DND-41 (cell line): ENCODE data around the gene MAPKAPK2.

Experiments used
- ATAC-seq: fragments of 200-7000 bp; cut with Tn5 transposase; 3 replicates; pipeline ENCODE4 v1.9.1; 2021; ENCODE audit warnings: low read depth; ENCODE audit not compliant: insufficient read depth
- DNase-seq: peaks from one replicate; pipeline ENCODE4 v3.0.0-alpha.2; 2020
- H2AFZ ChIP-seq: 2 replicates; pipeline ENCODE4 v1.6.0; 2012; ENCODE audit warnings: low read depth, low read length
- H3K27ac ChIP-seq: 2 replicates; pipeline ENCODE4 v1.5.1; 2012; ENCODE audit warnings: low read length, inconsistent platforms
- H3K27me3 ChIP-seq: fragments of 200-600 bp; sonication (generic); 2 replicates; pipeline ENCODE4 v1.6.0; 2012; ENCODE audit warnings: low read length, mild to moderate bottlenecking, inconsistent platforms; ENCODE audit not compliant: insufficient read depth, poor library complexity
- H3K36me3 ChIP-seq: 2 replicates; pipeline ENCODE4 v1.5.1; 2012; ENCODE audit warnings: low read length, inconsistent platforms; ENCODE audit not compliant: insufficient read depth
- H3K4me1 ChIP-seq: 2 replicates; pipeline ENCODE4 v1.5.1; 2012; ENCODE audit warnings: mild to moderate bottlenecking, low read length; ENCODE audit not compliant: insufficient read depth
- H3K4me2 ChIP-seq: 2 replicates; pipeline ENCODE4 v1.6.0; 2012; ENCODE audit warnings: mild to moderate bottlenecking, moderate library complexity, low read length, inconsistent platforms; ENCODE audit not compliant: insufficient read depth
- H3K4me3 ChIP-seq, 2 experiments: fragments of 200-600 bp in 1 of 2; shearing (Covaris generic) in 1 of 2; 2 replicates each; pipeline ENCODE4 v1.5.1; 2012 to 2016; ENCODE audit warnings: inconsistent platforms in 2 of 2, low read length in 2 of 2, mild to moderate bottlenecking in 2 of 2, low read depth in 1 of 2, moderate library complexity in 1 of 2
- H3K79me2 ChIP-seq: 2 replicates; pipeline ENCODE4 v1.6.0; 2012; ENCODE audit warnings: low read length, inconsistent platforms; ENCODE audit not compliant: insufficient read depth
- H3K9ac ChIP-seq: 2 replicates; pipeline ENCODE4 v1.6.0; 2012; ENCODE audit warnings: low read depth, mild to moderate bottlenecking, inconsistent platforms, low read length, moderate library complexity
- H3K9me3 ChIP-seq: 2 replicates; pipeline ENCODE4 v1.5.1; 2012; ENCODE audit warnings: low read length, moderate library complexity, mild to moderate bottlenecking, inconsistent platforms; ENCODE audit not compliant: insufficient read depth, severe bottlenecking
- H4K20me1 ChIP-seq: 2 replicates; pipeline ENCODE4 v1.6.0; 2012; ENCODE audit warnings: low read length; ENCODE audit not compliant: insufficient read depth
- CTCF ChIP-seq: IDR thresholded peaks from 2 replicates; pipeline ENCODE4 v1.5.1; 2012; ENCODE audit warnings: borderline replicate concordance, low read length, moderate library complexity, mild to moderate bottlenecking; ENCODE audit not compliant: poor library complexity, severe bottlenecking; ENCODE audit errors: extremely low read depth
- EZH2 ChIP-seq: IDR thresholded peaks from 3 replicates; pipeline ENCODE4 v1.6.1; 2012; ENCODE audit warnings: borderline replicate concordance, low read depth, mild to moderate bottlenecking, moderate library complexity, low read length, inconsistent platforms; ENCODE audit not compliant: severe bottlenecking

MAPKAPK2 gene

GRCh38 chr1:206723805-206724472 lies 39.2 kb downstream of the MAPKAPK2 start:
- ATAC-seq = no peak
- H3K9me3 ChIP-seq = no peaks in the 10 kb centered on the region
- peaks cover 3% of the 10 kb centered on the region; the same call in 1 of the 2 replicates for H3K36me3 ChIP-seq
- H3K4me3 ChIP-seq = no peak overlapping the region
- no peak overlapping the region for H3K27ac ChIP-seq
- H2AFZ ChIP-seq = no peak overlapping the region
- H3K79me2 ChIP-seq = peaks cover 33% of the 10 kb centered on the region
- DNase-seq = no peak
- peaks cover 15% of the 10 kb centered on the region; the same call in 1 of the 2 replicates for H4K20me1 ChIP-seq
- H3K4me1 ChIP-seq = peaks cover 13% of the 10 kb centered on the region
- no peak for TF ChIP-seq EZH2
- TF ChIP-seq CTCF = no peak
- H3K27me3 ChIP-seq = no peaks in the 10 kb centered on the region
- no peak overlapping the region for H3K9ac ChIP-seq
- H3K4me2 ChIP-seq = no peak overlapping the region

GRCh38 chr1:206725109-206725963 lies 40.6 kb downstream of the MAPKAPK2 start:
- Histone ChIP-seq H3K4me3 (no peak overlapping the region), H3K4me1 (peaks cover 13% of the 10 kb centered on the region), H3K27ac (peak overlapping the region; percentile 48), H2AFZ (no peak overlapping the region), H4K20me1 (peaks cover 15% of the 10 kb centered on the region; the same call in 1 of the 2 replicates), H3K9ac (no peak overlapping the region), H3K4me2 (no peak overlapping the region), H3K36me3 (peaks cover 17% of the 10 kb centered on the region), H3K9me3 (no peaks in the 10 kb centered on the region), H3K79me2 (peaks cover 24% of the 10 kb centered on the region), H3K27me3 (no peaks in the 10 kb centered on the region)
- DNase-seq = peak; percentile 71
- peak; percentile 65 for ATAC-seq
- TF ChIP-seq CTCF = peak; percentile 80
- no peak for TF ChIP-seq EZH2

GRCh38 chr1:206727981-206728696 lies 43.4 kb downstream of the MAPKAPK2 start:
- Histone ChIP-seq H3K4me3 (no peak overlapping the region), H3K36me3 (peaks cover 44% of the 10 kb centered on the region), H3K27me3 (no peaks in the 10 kb centered on the region), H3K4me1 (peaks cover 13% of the 10 kb centered on the region), H4K20me1 (peaks cover 15% of the 10 kb centered on the region; the same call in 1 of the 2 replicates), H2AFZ (no peak overlapping the region), H3K27ac (peak overlapping the region; percentile 57), H3K4me2 (no peak overlapping the region), H3K9me3 (no peaks in the 10 kb centered on the region), H3K9ac (no peak overlapping the region; the same call in 1 of the 2 replicates), H3K79me2 (peaks cover 14% of the 10 kb centered on the region)
- TF ChIP-seq EZH2 (no peak), CTCF (no peak)
- ATAC-seq = no peak
- no peak for DNase-seq
